ENCODE data around the gene PLK2. TPM values are rescaled to one million over a fixed set of nuclear protein-coding genes. Genes with fewer than 3 reads are reported as not detected.

Gene PLK2
- polyA plus RNA-seq, 2 of the 4 experiments (the other 2 are of a cell fraction): 168 to 230 TPM

- ATAC-seq (no peak), DNase-seq (ENCODE audit: low read depth in 1 of 2, low spot score in 1 of 2) (no peak), FAIRE-seq (no peak)
- Histone ChIP-seq H3K27ac (no peak overlapping the region), H3K4me3 (no peak overlapping the region), H3K4me2 (no peak overlapping the region), H3K4me1 (no peaks in the 10 kb centered on the region), H3K9me3 (no peaks in the 10 kb centered on the region)
- ChIA-PET CTCF (interaction anchor here (0.6 to 1.5 kb wide), 7 partner anchors 9 to 988 kb away, joined by 3 to 8 read pairs (median 4); no protein-coding TSS in a partner anchor), POLR2A (no interaction called here)
- 9% methylated on average over 1 of the region's 1 CpG for WGBS (ENCODE audit: missing lambda C conversion rate)
- TF ChIP-seq CBX8 (IDR thresholded peaks at IDR 0.05) (peak; percentile 53; the same call in 1 of the 2 replicates), ZSCAN20 (CRISPR knock-in tag; IDR thresholded peaks at IDR 0.05) (no peak), HOXA7 (CRISPR knock-in tag; IDR thresholded peaks at IDR 0.05) (no peak)
These were observed 26.4 kb upstream of the PLK2 start for GRCh38 chr5:58486290-58486689.

GRCh38 chr5:58484505-58484904 is 24.6 kb upstream of the PLK2 start:
- Histone ChIP-seq H3K27ac (no peak overlapping the region), H3K4me1 (no peaks in the 10 kb centered on the region), H3K4me3 (no peak overlapping the region), H3K4me2 (no peak overlapping the region), H3K9me3 (no peaks in the 10 kb centered on the region)
- FAIRE-seq: no peak
- 65% methylated on average over 4 of the region's 4 CpGs for WGBS (ENCODE audit: missing lambda C conversion rate)
- no peak for DNase-seq (ENCODE audit: low read depth in 1 of 2, low spot score in 1 of 2)
- TF ChIP-seq E2F6 (IDR thresholded peaks at IDR 0.05; ENCODE audit: borderline replicate concordance, low read depth): no peak
- no peak for TF ChIP-seq CTCF (IDR thresholded peaks at IDR 0.05)
- TF ChIP-seq POLR2A (IDR thresholded peaks at IDR 0.05; ENCODE audit: low read length): no peak
- TF ChIP-seq KDM1A (IDR thresholded peaks at IDR 0.05; ENCODE audit: low read depth): no peak
- no peak for TF ChIP-seq KDM5A (IDR thresholded peaks at IDR 0.05)
- TF ChIP-seq RARB (CRISPR knock-in tag; IDR thresholded peaks at IDR 0.05): no peak
- no peak for TF ChIP-seq POLR2AphosphoS2 (conservative IDR thresholded peaks at IDR 0.05; ENCODE audit: low read length)
- CTCF ChIA-PET: interaction anchor here (3.2 kb wide), 1 partner anchor 366 kb away, joined by 15 read pairs; no protein-coding TSS in a partner anchor
- POLR2A ChIA-PET: no interaction called here
- ATAC-seq: no peak

GRCh38 chr5:58482536-58482935 is 22.6 kb upstream of the PLK2 start:
- Histone ChIP-seq H3K4me3 (no peak overlapping the region), H3K4me2 (no peak overlapping the region), H3K9me3 (no peaks in the 10 kb centered on the region), H3K27ac (no peak overlapping the region), H3K4me1 (0 out of 3 replicates have a peak, but pooled peaks cover under 1% of the 10 kb centered on the region)
- POLR2A ChIA-PET: no interaction called here
- DNase-seq (ENCODE audit: low read depth in 1 of 2, low spot score in 1 of 2): no peak
- no peak for ATAC-seq
- no peak for TF ChIP-seq ZSCAN20 (CRISPR knock-in tag; IDR thresholded peaks at IDR 0.05)
- TF ChIP-seq BHLHE40 (IDR thresholded peaks at IDR 0.05; ENCODE audit: low read depth, low read length): no peak
- TF ChIP-seq HES2 (IDR thresholded peaks at IDR 0.05): no peak
- TF ChIP-seq BCL3 (IDR thresholded peaks at IDR 0.05): no peak
- TF ChIP-seq CEBPB (IDR thresholded peaks at IDR 0.05): no peak
- TF ChIP-seq GATA3 (IDR thresholded peaks at IDR 0.05; ENCODE audit: borderline replicate concordance): no peak
- TF ChIP-seq ELK1 (IDR thresholded peaks at IDR 0.05; ENCODE audit: low read depth, low read length): no peak
- no peak for TF ChIP-seq NPAS2 (CRISPR knock-in tag; IDR thresholded peaks at IDR 0.05; ENCODE audit: borderline replicate concordance)
- no peak for TF ChIP-seq MAZ (IDR thresholded peaks at IDR 0.05; ENCODE audit: borderline replicate concordance, low read depth, low read length)
- TF ChIP-seq KDM1A (IDR thresholded peaks at IDR 0.05; ENCODE audit: low read depth): no peak
- TF ChIP-seq JUNB (IDR thresholded peaks at IDR 0.05): no peak
- 26% methylated on average over 1 of the region's 1 CpG for WGBS (ENCODE audit: missing lambda C conversion rate)
- FAIRE-seq: no peak
- CTCF ChIA-PET: interaction anchor here (1.7 to 3.2 kb wide), 2 partner anchors 15 to 368 kb away, joined by 4 to 15 read pairs; no protein-coding TSS in a partner anchor

Measured in A549 (cell line).